Fibroblast of pulmonary artery (primary cell): ENCODE measurements around the gene SLC25A4.
A peak's percentile ranks its signal among the peaks of the same experiment; 100 is the strongest.

Source experiments
- DNase-seq: peaks from one replicate; pipeline ENCODE4 v3.0.0-alpha.2; 2010; ENCODE audit warnings: low read depth
- H3K4me3 ChIP-seq: replicated peaks from 2 replicates; pipeline ENCODE4 v1.5.1; 2011; ENCODE audit warnings: low read depth, mild to moderate bottlenecking, control low read depth, low read length, moderate library complexity
- TF ChIP-seq, protein P1 (sequence below): IDR thresholded peaks from 2 replicates; pipeline ENCODE4 v1.5.1; 2011; ENCODE audit warnings: mild to moderate bottlenecking, control low read depth, low read length, inconsistent platforms; ENCODE audit errors: missing control alignments

SLC25A4 gene

DNA sequence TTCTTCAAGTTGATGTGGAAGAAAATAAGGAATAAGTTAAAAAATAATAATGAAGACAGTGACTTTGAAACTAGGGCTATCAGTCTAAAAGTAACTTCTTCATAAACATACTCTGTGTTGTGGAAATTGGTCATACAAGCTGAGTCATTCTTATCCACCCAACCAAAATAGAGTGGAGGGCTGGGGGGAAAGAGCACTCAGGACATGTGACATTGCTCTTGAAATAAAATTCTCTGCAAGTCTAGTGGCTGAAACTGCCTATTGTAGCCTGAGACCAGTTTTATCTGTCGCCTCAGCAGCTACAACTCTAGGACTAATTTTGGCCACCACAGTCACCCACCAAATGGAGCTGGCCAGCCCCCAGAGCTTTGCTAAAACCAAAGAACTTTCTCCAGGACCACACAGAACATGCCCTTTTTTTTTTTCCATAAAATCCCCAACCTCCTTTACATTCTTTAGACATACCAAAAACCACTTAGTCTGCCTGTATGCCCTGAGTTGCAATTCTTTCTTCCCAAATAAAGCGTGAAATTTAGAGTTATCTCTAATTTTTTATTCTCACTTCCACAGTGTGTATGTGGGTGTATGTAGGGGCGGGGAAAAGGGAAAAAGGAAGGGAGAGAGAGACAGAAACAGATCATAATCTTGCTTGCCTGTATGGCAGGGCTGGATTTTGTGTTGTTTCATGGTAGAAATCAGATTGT, 23.0 kb upstream of the SLC25A4 start:
- H3K4me3 ChIP-seq: no peak overlapping the region
- no peak for DNase-seq
- TF ChIP-seq, protein P1, sequence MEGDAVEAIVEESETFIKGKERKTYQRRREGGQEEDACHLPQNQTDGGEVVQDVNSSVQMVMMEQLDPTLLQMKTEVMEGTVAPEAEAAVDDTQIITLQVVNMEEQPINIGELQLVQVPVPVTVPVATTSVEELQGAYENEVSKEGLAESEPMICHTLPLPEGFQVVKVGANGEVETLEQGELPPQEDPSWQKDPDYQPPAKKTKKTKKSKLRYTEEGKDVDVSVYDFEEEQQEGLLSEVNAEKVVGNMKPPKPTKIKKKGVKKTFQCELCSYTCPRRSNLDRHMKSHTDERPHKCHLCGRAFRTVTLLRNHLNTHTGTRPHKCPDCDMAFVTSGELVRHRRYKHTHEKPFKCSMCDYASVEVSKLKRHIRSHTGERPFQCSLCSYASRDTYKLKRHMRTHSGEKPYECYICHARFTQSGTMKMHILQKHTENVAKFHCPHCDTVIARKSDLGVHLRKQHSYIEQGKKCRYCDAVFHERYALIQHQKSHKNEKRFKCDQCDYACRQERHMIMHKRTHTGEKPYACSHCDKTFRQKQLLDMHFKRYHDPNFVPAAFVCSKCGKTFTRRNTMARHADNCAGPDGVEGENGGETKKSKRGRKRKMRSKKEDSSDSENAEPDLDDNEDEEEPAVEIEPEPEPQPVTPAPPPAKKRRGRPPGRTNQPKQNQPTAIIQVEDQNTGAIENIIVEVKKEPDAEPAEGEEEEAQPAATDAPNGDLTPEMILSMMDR: no peak

DNA sequence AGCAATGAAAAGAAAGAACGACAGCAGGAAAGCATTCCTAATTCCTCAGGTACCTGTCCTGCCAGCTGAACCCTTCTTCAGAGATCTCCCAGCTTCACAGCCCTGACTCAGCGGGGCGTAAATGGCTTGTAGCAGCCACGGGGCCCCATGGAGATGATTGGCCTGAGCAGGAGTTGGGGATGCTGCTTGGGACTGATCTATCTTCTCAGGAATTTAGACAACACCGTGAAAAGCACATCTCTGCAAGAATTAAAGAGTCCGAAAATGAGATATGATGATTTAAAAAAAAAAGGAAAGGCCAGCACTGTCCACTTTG, 22.5 kb upstream of the SLC25A4 start:
- DNase-seq: no peak
- TF ChIP-seq, protein P1: no peak
- H3K4me3 ChIP-seq: no peak overlapping the region

DNA sequence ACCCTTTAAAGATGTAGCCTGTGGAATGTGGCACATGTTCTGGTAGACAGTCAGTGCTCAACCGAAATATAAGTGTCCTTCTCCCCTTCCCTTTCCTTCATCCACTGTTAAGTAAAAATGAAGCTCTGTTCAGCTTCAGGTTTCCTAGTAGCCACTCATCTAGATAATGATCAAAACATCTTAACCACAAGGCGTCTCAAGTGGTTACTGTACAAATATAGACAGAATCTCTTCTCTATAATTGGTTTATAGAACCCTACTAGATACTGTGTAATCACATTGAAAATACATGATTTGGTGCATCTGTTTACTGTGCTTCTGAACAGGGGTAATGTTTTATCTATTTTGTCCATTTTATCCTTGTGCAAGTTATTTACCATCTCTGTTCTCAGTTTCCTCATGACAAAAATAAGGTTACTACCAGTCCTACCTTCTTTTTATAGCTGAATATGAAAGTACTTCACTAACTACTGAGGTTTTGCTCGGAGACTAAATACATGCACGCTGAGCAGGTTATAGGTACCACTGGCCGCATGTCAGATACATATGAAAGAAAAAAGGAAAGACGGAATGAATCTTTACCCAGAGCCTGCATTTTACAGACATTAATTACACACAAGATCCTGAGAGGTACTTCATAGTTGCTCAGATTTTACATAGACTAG, 20.3 kb upstream of the SLC25A4 start:
- DNase-seq: no peak

DNA sequence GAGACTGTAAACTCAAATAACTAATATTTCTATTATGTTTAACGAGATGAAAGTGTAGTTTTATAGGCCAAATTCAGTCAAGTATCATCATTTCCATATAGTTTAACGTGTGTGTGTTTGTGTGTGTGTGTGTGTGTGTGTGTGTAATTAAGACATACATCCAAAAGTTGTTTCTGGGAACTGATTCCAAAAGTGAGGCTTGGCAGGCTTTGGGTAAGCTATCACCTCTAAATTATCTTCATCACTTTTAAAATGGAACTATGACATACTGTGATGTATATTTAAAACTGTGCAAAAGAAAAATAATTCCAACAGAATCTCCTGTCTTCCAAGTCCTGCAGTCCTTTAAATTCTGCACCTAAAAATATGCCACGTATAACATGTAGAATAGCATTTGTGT, 19.1 kb upstream of the SLC25A4 start:
- TF ChIP-seq, protein P1: no peak
- H3K4me3 ChIP-seq: no peak overlapping the region

More for the DNA sequence above, 20.3 kb upstream of the SLC25A4 start:
- TF ChIP-seq, protein P1: no peak
- H3K4me3 ChIP-seq: no peak overlapping the region

DNA sequence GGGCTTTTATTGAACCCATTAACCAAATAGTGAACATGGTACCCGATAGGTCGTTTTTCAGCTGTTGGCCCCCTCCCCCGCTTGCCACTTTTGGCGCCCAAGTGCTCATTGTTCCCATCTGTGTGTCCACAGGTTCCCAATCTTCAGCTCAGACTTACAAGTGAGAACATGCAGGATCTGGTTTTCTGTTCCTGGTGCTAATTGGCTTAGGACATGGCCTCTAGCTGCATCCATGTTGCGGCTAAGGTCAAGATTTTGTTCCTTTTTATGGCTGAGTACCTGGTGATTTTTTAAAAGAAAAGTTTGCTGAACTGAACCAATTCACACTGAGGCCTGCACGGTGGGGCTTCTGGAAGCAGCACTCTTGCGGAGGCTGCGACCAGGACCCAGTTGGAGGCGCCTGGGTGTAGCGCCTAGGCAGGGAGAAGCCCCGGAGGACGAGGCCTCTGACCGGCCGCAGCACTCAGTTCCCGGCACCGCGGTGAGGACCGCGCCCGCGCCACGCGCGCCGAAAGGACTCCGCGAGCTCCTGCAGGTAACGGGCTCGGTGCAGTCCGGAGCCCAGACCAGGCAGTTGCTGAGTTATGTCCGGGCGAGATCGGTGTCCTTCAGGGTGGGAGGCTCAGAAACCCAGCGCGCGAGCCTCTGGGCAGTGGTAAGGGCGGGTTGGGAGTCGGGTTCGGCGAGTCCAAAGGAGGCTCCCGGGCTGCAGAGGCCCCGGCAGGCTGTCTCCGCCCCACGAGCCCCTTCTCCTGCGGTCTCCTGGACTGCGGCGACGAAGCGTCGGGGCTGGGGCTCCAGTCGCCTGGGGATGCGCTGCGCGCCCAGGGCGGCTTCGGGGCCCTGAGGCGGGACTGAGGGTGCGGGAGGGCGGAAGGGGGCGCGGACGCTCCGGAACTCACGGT, 15.8 kb upstream of the SLC25A4 start:
- peak overlapping the region; percentile 59 for H3K4me3 ChIP-seq
- TF ChIP-seq, protein P1: no peak
- peak; percentile 26 for DNase-seq

More for the DNA sequence above, 19.1 kb upstream of the SLC25A4 start:
- DNase-seq: no peak

DNA sequence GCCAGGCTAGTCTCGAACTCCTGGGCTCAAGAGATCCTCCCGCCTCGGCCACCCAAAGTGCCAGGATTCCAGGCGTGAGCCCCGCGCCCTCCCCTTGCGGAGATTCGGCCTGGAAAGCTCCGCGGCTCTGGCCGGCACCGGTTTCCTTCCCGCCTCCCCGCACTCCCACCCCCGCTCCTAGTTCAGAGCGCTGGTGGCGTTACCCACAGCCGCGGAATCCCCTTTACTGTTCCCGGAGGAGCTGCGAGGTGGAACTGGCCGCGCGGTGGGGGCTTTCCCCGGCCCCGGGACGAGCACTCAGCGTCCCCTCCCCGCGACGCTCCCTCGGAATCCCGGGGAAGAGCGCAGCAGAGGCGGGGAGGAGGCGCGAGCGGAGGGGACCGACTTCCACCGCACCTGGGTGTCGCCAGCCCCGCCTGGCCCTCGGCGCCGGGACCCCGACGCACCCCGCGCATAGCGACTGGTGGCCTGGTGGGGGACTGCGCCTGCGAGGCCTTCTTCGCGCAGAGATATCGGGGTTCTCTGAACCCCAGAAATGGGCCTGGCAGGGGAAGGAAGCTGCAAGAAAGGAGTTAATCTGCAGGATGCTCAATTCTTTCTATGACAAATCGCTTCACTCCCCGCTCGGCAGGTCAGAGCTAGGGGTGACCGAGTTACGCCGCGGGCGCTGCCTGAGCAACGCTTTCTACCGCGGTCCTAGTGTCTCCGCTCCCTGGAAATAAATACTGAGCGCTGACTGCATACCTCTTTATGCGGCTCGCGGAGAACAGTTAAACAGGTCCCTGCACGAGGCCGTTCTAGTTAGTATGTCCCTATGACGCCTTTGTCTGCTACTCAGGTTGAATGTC, 14.6 kb upstream of the SLC25A4 start:
- TF ChIP-seq, protein P1: no peak
- peak overlapping the region; percentile 59 for H3K4me3 ChIP-seq
- DNase-seq: peak; percentile 18
